B cell (primary cell): ENCODE measurements around the gene EPB41. TPM values are rescaled to one million over a fixed set of nuclear protein-coding genes. Genes with fewer than 3 reads are reported as not detected.

Experiments
- ATAC-seq: fragments of 200-7000 bp; cut with Tn5 transposase; one replicate; pipeline ENCODE4 v1.10.0; 2021; ENCODE audit warnings: low read depth, mild to moderate bottlenecking, moderate number of reproducible peaks, moderate library complexity
- CTCF ChIA-PET: fragments of 350-600 bp; sonication (Branson Sonifier 250); formaldehyde crosslinking; loops from one replicate; lab custom pipeline; 2021; ENCODE audit warnings: antibody characterized with exemption, inconsistent platforms; lab: Charles Lee
- POLR2A ChIA-PET: fragments of 350-600 bp; sonication (Branson Sonifier 250); formaldehyde crosslinking; loops from one replicate; lab custom pipeline; 2021; ENCODE audit warnings: antibody characterized with exemption; lab: Charles Lee
- DNase-seq: peaks from one replicate; pipeline ENCODE4 v3.0.0; 2013
- H2AFZ ChIP-seq: 2 replicates; pipeline ENCODE4 v1.6.1; 2012; ENCODE audit warnings: mild to moderate bottlenecking, low read depth, low read length; ENCODE audit not compliant: insufficient read depth, poor library complexity, severe bottlenecking
- H3K27ac ChIP-seq, 2 donors: 1 replicate in 1 of 2; 2 replicates in 1 of 2; pipeline ENCODE4 v1.5.1; 2012 to 2013; ENCODE audit warnings: low read length in 2 of 2, mild to moderate bottlenecking in 2 of 2, moderate library complexity in 1 of 2
- H3K27me3 ChIP-seq, 4 experiments: fragments of 200-600 bp in 1 of 4; sonication (generic) in 1 of 4; replicated peaks in 1 of 4; 1 replicate in 2 of 4; 2 replicates in 2 of 4; pipeline versions ENCODE4 v1.6.1 to v1.7.0; 2013 to 2016; ENCODE audit warnings: low read length in 3 of 4, mild to moderate bottlenecking in 2 of 4, mixed read lengths in 1 of 4, moderate library complexity in 1 of 4; ENCODE audit not compliant: insufficient read depth in 4 of 4, control insufficient read depth in 3 of 4; ENCODE audit errors: control extremely low read depth in 1 of 4
- H3K36me3 ChIP-seq, 2 experiments: replicated peaks in 1 of 2; 1 replicate in 1 of 2; 2 replicates in 1 of 2; pipeline versions ENCODE4 v1.6.1 to v1.7.1; 2013; ENCODE audit warnings: low read length in 1 of 2; ENCODE audit not compliant: insufficient read depth in 2 of 2, control insufficient read depth in 1 of 2; ENCODE audit errors: control extremely low read depth in 1 of 2, extremely low read depth in 1 of 2
- H3K4me1 ChIP-seq, 2 donors: fragments of 200-600 bp in 1 of 2; sonication (generic) in 1 of 2; 1 replicate in 1 of 2; 2 replicates in 1 of 2; pipeline versions ENCODE4 v1.5.1 to v1.6.1; 2013 to 2017; ENCODE audit warnings: low read length in 2 of 2; ENCODE audit not compliant: control insufficient read depth in 2 of 2, insufficient read depth in 2 of 2
- H3K4me2 ChIP-seq: replicated peaks from 2 replicates; pipeline ENCODE3; 2012; ENCODE audit warnings: mild to moderate bottlenecking, low read depth, low read length; ENCODE audit not compliant: poor library complexity, severe bottlenecking
- H3K4me3 ChIP-seq, 5 experiments: fragments of 200-600 bp in 1 of 5; sonication (generic) in 1 of 5; 1 replicate in 3 of 5; 2 replicates in 2 of 5; pipeline versions ENCODE4 v1.5.1 to v1.7.0; 2011 to 2016; ENCODE audit warnings: low read length in 4 of 5, mild to moderate bottlenecking in 4 of 5, low read depth in 2 of 5, control low read depth in 1 of 5, moderate library complexity in 1 of 5; ENCODE audit not compliant: insufficient read depth in 1 of 5; ENCODE audit errors: control extremely low read depth in 1 of 5, extremely low read depth in 1 of 5
- H3K79me2 ChIP-seq: fragments of 200-600 bp; sonication (generic); one replicate; pipeline ENCODE4 v1.6.0; 2016; ENCODE audit warnings: low read length; ENCODE audit not compliant: control insufficient read depth, insufficient read depth
- H3K9ac ChIP-seq: fragments of 200-600 bp; sonication (generic); 2 replicates; pipeline ENCODE4 v1.6.1; 2017; ENCODE audit warnings: mild to moderate bottlenecking, low read length, moderate library complexity
- H3K9me3 ChIP-seq, 3 donors: one replicate each; pipeline versions ENCODE4 v1.6.1 to v1.7.1; 2013; ENCODE audit warnings: low read length in 2 of 3; ENCODE audit not compliant: control insufficient read depth in 2 of 3, insufficient read depth in 1 of 3; ENCODE audit errors: control extremely low read depth in 1 of 3
- H4K20me1 ChIP-seq: 2 replicates; pipeline ENCODE4 v1.6.0; 2012; ENCODE audit warnings: mild to moderate bottlenecking, low read length; ENCODE audit not compliant: insufficient read depth, control insufficient read depth, poor library complexity, severe bottlenecking
- H3K27ac Mint-ChIP-seq: one replicate; pipeline ENCODE4 v1.8.0; 2021; ENCODE audit warnings: mixed read lengths
- H3K27me3 Mint-ChIP-seq: one replicate; pipeline ENCODE4 v1.8.0; 2021; ENCODE audit warnings: mixed read lengths
- H3K4me1 Mint-ChIP-seq: one replicate; pipeline ENCODE4 v1.8.0; 2021; ENCODE audit warnings: mixed read lengths
- H3K4me3 Mint-ChIP-seq: one replicate; pipeline ENCODE4 v1.8.0; 2021; ENCODE audit warnings: mixed read lengths
- H3K9me3 Mint-ChIP-seq: one replicate; pipeline ENCODE4 v1.8.0; 2022; ENCODE audit warnings: mixed read lengths; ENCODE audit not compliant: insufficient read depth
- CTCF ChIP-seq: fragments of 200-600 bp; IDR thresholded peaks from one replicate; pipeline ENCODE4 v1.8.0; 2022; ENCODE audit warnings: antibody characterized with exemption, mild to moderate bottlenecking
- EZH2 ChIP-seq: IDR thresholded peaks from 2 replicates; pipeline ENCODE4 v1.6.1; 2012; ENCODE audit warnings: borderline replicate concordance, low read depth, mild to moderate bottlenecking, moderate library complexity, low read length; ENCODE audit not compliant: insufficient read depth, poor library complexity, severe bottlenecking
- WGBS: methylation state at CpG from one replicate; pipeline ENCODE4 v1.1.5; 2013; ENCODE audit warnings: missing lambda C conversion rate; ENCODE audit not compliant: insufficient coverage; 5-methylcytosine and 5-hydroxymethylcytosine counted together
- intact Hi-C: fragments of 100-400 bp; cut with micrococcal nuclease; formaldehyde crosslinking; loops from one replicate; pipeline ENCODE4 v1.10.0; 2022
- polyA plus RNA-seq: library from polyadenylated mRNA; depleted of rRNA; stranded (reverse); fragments of >200 nt; gene quantifications from 2 replicates; pipeline ENCODE4 v1.2.3, GENCODE V29; 2012
- total RNA-seq, 2 donors: library from RNA; stranded (reverse); fragments of 120-200 nt in 1 of 2; gene quantifications; 1 replicate in 1 of 2; 2 replicates in 1 of 2; pipeline versions ENCODE4 v1.2.3 to v1.2.4, GENCODE V29; 2013 to 2022

Gene EPB41
- total and polyA plus RNA-seq, 2 donors (not counting 1 experiment from before 2014, with no cell fraction given): 45.8 to 186 TPM

- Mint-ChIP-seq H3K4me1 (peaks cover 45% of the 10 kb centered on the region), H3K27ac (no peak overlapping the region), H3K9me3 (no peaks in the 10 kb centered on the region), H3K27me3 (no peaks in the 10 kb centered on the region), H3K4me3 (no peak overlapping the region)
- peaks cover 0 to 3% (median 0%) of the 10 kb centered on the region in 3 donors for H3K9me3 ChIP-seq
- no peak overlapping the region for H2AFZ ChIP-seq
- DNase-seq: no peak
- no CpG with 5 or more reads among the region's 2 CpGs for WGBS
- no peak overlapping the region for H3K9ac ChIP-seq
- H3K79me2 ChIP-seq: peaks cover 61% of the 10 kb centered on the region
- intact Hi-C loops: no loop called here
- peaks cover 6 to 8% of the 10 kb centered on the region in 2 donors for H3K4me1 ChIP-seq
- H3K4me3 ChIP-seq: no peak overlapping the region
- ATAC-seq: no peak
- H3K27me3 ChIP-seq: no peaks in the 10 kb centered on the region
- TF ChIP-seq EZH2: no peak
- no peak for TF ChIP-seq CTCF
- ChIA-PET CTCF (interaction anchor here (2.3 to 8.0 kb wide), 3 partner anchors 13 to 139 kb away, joined by 6 to 72 read pairs (median 11); partner anchors contain the start of gene EPB41), POLR2A (no interaction called here)
- H4K20me1 ChIP-seq: no peaks in the 10 kb centered on the region
- no peak overlapping the region for H3K4me2 ChIP-seq
- no peak overlapping the region for H3K27ac ChIP-seq
- H3K36me3 ChIP-seq: peaks cover 1 to 19% of the 10 kb centered on the region in 2 experiments
These were observed 19.6 kb upstream of the EPB41 start for GRCh38 chr1:28894785-28895184.

- peaks cover 65% of the 10 kb centered on the region for H3K79me2 ChIP-seq
- no peak overlapping the region for H2AFZ ChIP-seq
- ChIA-PET POLR2A (interaction anchor here (0.6 kb wide), 1 partner anchor 12 kb away, joined by 3 read pairs; no protein-coding TSS in a partner anchor), CTCF (interaction anchor here (8.0 kb wide), 1 partner anchor 137 kb away, joined by 72 read pairs; no protein-coding TSS in a partner anchor)
- H3K27me3 ChIP-seq: no peaks in the 10 kb centered on the region
- no peak for ATAC-seq
- no peak overlapping the region for H3K9ac ChIP-seq
- Mint-ChIP-seq H3K4me3 (no peak overlapping the region), H3K4me1 (peaks cover 44% of the 10 kb centered on the region), H3K9me3 (no peaks in the 10 kb centered on the region), H3K27ac (peak overlapping the region; percentile 16), H3K27me3 (no peaks in the 10 kb centered on the region)
- peaks cover 6 to 8% of the 10 kb centered on the region in 2 donors for H3K4me1 ChIP-seq
- peaks cover 0 to 3% (median 0%) of the 10 kb centered on the region in 3 donors for H3K9me3 ChIP-seq
- no peak for DNase-seq
- WGBS: no CpG with 5 or more reads among the region's 4 CpGs
- no peak overlapping the region for H3K4me2 ChIP-seq
- peaks cover 1 to 19% of the 10 kb centered on the region in 2 experiments for H3K36me3 ChIP-seq
- H4K20me1 ChIP-seq: no peaks in the 10 kb centered on the region
- intact Hi-C loops: no loop called here
- TF ChIP-seq CTCF (no peak), EZH2 (no peak)
- H3K27ac ChIP-seq: no peak overlapping the region
- no peak overlapping the region for H3K4me3 ChIP-seq
These were observed 18.3 kb upstream of the EPB41 start for GRCh38 chr1:28895896-28896608.
